Tibial nerve (tissue), 4 donors: Measurements from ENCODE around the gene EP400. TPM values are rescaled to one million over a fixed set of nuclear protein-coding genes. Genes with fewer than 3 reads are reported as not detected.

Source experiments
- DNase-seq, 2 donors: peaks; one replicate each; pipeline ENCODE4 v3.0.0-alpha.2; 2019; ENCODE audit warnings: low spot score in 2 of 2
- H3K27ac ChIP-seq, 4 donors: fragments of 200-600 bp; sonication (generic) in 3 of 4; one replicate each; pipeline ENCODE4 v1.5.1; 2017 to 2019; ENCODE audit warnings: mild to moderate bottlenecking in 1 of 4
- H3K27me3 ChIP-seq, 2 donors: fragments of 200-600 bp; sonication (generic) in 1 of 2; one replicate each; pipeline versions ENCODE4 v1.5.1 to v1.6.0; 2017 to 2019
- H3K36me3 ChIP-seq, 3 donors: fragments of 200-600 bp; sonication (generic); one replicate each; pipeline ENCODE4 v1.5.1; 2018 to 2019
- H3K4me1 ChIP-seq, 4 donors: fragments of 200-600 bp; sonication (generic) in 3 of 4; one replicate each; pipeline ENCODE4 v1.5.1; 2017 to 2019
- H3K4me3 ChIP-seq, 4 donors: fragments of 200-600 bp; sonication (generic) in 3 of 4; one replicate each; pipeline ENCODE4 v1.5.1; 2017 to 2019; ENCODE audit warnings: mild to moderate bottlenecking in 1 of 4, moderate library complexity in 1 of 4
- H3K9me3 ChIP-seq, 4 donors: fragments of 200-600 bp; sonication (generic) in 3 of 4; one replicate each; pipeline ENCODE4 v1.5.1; 2017 to 2019
- EP300 ChIP-seq, 2 donors: sonication (generic); formaldehyde crosslinking; IDR thresholded peaks; one replicate each; pipeline ENCODE4 v1.6.1; 2017; ENCODE audit warnings: antibody characterized with exemption in 2 of 2, mild to moderate bottlenecking in 1 of 2
- POLR2A ChIP-seq, 2 donors: fragments of 450-650 bp; IDR thresholded peaks; one replicate each; pipeline ENCODE4 v1.6.1; 2017; ENCODE audit warnings: antibody characterized with exemption in 2 of 2, mild to moderate bottlenecking in 2 of 2, moderate library complexity in 2 of 2
- WGBS, 2 donors: methylation state at CpG; one replicate each; pipeline ENCODE4 v1.1.5; 2018; 5-methylcytosine and 5-hydroxymethylcytosine counted together
- total RNA-seq, 4 donors: library from RNA; depleted of rRNA; stranded (reverse); fragments of >200 nt; gene quantifications; one replicate each; pipeline ENCODE4 v1.1.0, GENCODE V29; 2016
- TF ChIP-seq, protein P1 (sequence below), 5 experiments: fragments of 200-600 bp in 3 of 5; fragments of 450-650 bp in 2 of 5; sonication (generic) in 3 of 5; IDR thresholded peaks; one replicate each; pipeline ENCODE4 v1.5.1; 2016 to 2019; ENCODE audit warnings: antibody characterized with exemption in 5 of 5, mild to moderate bottlenecking in 3 of 5, moderate library complexity in 2 of 5

The EP400 gene
- total RNA-seq, 4 donors from 2014 or later, result 27.8 to 41.4 (median 32.2) TPM

DNA sequence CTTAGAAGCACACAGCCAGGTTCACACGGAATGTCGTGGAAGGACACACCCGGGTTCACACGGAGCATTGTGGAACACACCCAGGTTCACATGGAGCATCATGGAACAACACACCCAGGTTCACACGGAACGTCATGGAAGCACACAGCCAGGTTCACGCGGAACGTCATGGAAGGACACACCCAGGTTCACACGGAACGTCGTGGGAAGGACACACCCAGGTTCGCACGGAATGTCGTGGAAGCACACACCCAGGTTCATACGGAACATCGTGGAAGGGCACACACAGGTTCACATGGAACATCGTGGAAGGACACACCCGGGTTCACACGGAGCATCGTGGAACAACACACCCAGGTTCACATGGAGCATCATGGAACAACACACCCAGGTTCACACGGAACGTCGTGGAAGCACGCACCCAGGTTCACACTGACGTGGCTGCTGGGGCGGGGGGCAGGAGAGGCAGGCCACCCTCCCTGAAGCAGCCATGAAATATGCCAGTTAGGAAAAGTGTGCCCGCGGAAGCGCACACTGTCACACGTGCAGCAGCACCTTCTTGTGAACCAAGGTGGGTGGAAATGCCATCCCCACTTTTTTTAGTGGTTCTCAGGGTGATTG is 86.4 kb downstream of the EP400 start:
- Histone ChIP-seq H3K9me3 (no peaks in the 10 kb centered on the region), H3K4me3 (no peak overlapping the region), H3K4me1 (no peaks in the 10 kb centered on the region), H3K27ac (no peak overlapping the region), H3K27me3 (no peaks in the 10 kb centered on the region), H3K36me3 (peaks cover 3 to 95% (median 26%) of the 10 kb centered on the region in 3 donors)
- DNase-seq, result no peak
- TF ChIP-seq, protein P1, sequence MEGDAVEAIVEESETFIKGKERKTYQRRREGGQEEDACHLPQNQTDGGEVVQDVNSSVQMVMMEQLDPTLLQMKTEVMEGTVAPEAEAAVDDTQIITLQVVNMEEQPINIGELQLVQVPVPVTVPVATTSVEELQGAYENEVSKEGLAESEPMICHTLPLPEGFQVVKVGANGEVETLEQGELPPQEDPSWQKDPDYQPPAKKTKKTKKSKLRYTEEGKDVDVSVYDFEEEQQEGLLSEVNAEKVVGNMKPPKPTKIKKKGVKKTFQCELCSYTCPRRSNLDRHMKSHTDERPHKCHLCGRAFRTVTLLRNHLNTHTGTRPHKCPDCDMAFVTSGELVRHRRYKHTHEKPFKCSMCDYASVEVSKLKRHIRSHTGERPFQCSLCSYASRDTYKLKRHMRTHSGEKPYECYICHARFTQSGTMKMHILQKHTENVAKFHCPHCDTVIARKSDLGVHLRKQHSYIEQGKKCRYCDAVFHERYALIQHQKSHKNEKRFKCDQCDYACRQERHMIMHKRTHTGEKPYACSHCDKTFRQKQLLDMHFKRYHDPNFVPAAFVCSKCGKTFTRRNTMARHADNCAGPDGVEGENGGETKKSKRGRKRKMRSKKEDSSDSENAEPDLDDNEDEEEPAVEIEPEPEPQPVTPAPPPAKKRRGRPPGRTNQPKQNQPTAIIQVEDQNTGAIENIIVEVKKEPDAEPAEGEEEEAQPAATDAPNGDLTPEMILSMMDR (IDR thresholded peaks at IDR 0.05), result no peak
- no peak for TF ChIP-seq POLR2A (IDR thresholded peaks at IDR 0.05)
- no peak for TF ChIP-seq EP300 (IDR thresholded peaks at IDR 0.05)
- WGBS, 2 donors, result 92 to 93% methylated on average over 31 of the region's 31 CpGs

GRCh38 chr12:132040906-132041606 is 91.3 kb downstream of the EP400 start:
- no peak overlapping the region for H3K27ac ChIP-seq
- H3K4me1 ChIP-seq, result no peaks in the 10 kb centered on the region
- H3K4me3 ChIP-seq, result no peak overlapping the region
- WGBS, 2 donors, result 88 to 90% methylated on average over 20 of the region's 20 CpGs
- peaks cover 0 to 83% (median 21%) of the 10 kb centered on the region in 3 donors for H3K36me3 ChIP-seq
- no peaks in the 10 kb centered on the region for H3K27me3 ChIP-seq
- no peak for DNase-seq
- no peak for TF ChIP-seq POLR2A (IDR thresholded peaks at IDR 0.05)
- H3K9me3 ChIP-seq, result no peaks in the 10 kb centered on the region

GRCh38 chr12:132043216-132043615 is 93.5 kb downstream of the EP400 start:
- no peaks in the 10 kb centered on the region for H3K4me1 ChIP-seq
- peaks cover 0 to 84% (median 22%) of the 10 kb centered on the region in 3 donors for H3K36me3 ChIP-seq
- WGBS, 2 donors, result 91% methylated on average over 3 of the region's 3 CpGs
- H3K27ac ChIP-seq, result no peak overlapping the region
- H3K27me3 ChIP-seq, result no peaks in the 10 kb centered on the region
- DNase-seq, result no peak
- no peak overlapping the region for H3K4me3 ChIP-seq
- no peaks in the 10 kb centered on the region for H3K9me3 ChIP-seq
- TF ChIP-seq EP300 (IDR thresholded peaks at IDR 0.05) (no peak), POLR2A (IDR thresholded peaks at IDR 0.05) (no peak)
- TF ChIP-seq, protein P1 (IDR thresholded peaks at IDR 0.05), result no peak

GRCh38 chr12:132043770-132044467 is 94.2 kb downstream of the EP400 start:
- Histone ChIP-seq H3K4me1 (no peaks in the 10 kb centered on the region), H3K4me3 (no peak overlapping the region), H3K27ac (no peak overlapping the region), H3K9me3 (no peaks in the 10 kb centered on the region), H3K36me3 (peaks cover 0 to 84% (median 22%) of the 10 kb centered on the region in 3 donors), H3K27me3 (no peaks in the 10 kb centered on the region)
- TF ChIP-seq EP300 (IDR thresholded peaks at IDR 0.05), result no peak
- TF ChIP-seq, protein P1 (IDR thresholded peaks at IDR 0.05), result no peak
- no peak for TF ChIP-seq POLR2A (IDR thresholded peaks at IDR 0.05)
- 78 to 80% methylated on average over 14 to 17 of the region's 17 CpGs for WGBS, 2 donors
- DNase-seq, result no peak

GRCh38 chr12:132044661-132045412 is 95.1 kb downstream of the EP400 start:
- no peaks in the 10 kb centered on the region for H3K4me1 ChIP-seq
- no peaks in the 10 kb centered on the region for H3K27me3 ChIP-seq
- no peaks in the 10 kb centered on the region for H3K9me3 ChIP-seq
- H3K36me3 ChIP-seq, result peaks cover 2 to 84% (median 22%) of the 10 kb centered on the region in 3 donors
- DNase-seq, result no peak
- TF ChIP-seq EP300 (IDR thresholded peaks at IDR 0.05) (no peak), POLR2A (IDR thresholded peaks at IDR 0.05) (no peak)
- TF ChIP-seq, protein P1 (IDR thresholded peaks at IDR 0.05), result no peak
- H3K4me3 ChIP-seq, result no peak overlapping the region
- no peak overlapping the region for H3K27ac ChIP-seq
- WGBS, 2 donors, result 93 to 95% methylated on average over 25 to 27 of the region's 29 CpGs
